ENCODE measurements around the gene DUSP5.

DNA sequence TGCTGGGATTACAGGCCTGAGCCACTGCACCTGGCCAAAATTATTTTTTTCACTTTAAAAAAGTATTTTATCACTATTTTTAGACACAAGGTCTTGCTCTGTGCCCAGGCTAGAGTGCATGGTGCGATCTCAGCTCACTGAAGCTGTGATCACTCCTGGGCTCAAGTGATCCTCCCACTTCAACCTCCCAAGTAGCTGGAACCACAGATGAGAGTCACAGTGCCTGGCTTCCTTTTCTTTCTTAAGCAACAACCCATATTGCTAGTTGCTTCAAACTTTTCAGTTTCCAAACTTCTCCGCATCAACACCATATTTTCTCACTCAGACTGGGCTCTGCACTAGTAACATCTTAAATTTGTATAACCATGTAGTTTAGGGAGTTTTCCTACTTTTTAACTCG is 60.3 kb downstream of the DUSP5 start:
- TF ChIP-seq POLR2AphosphoS5 (IDR thresholded peaks at IDR 0.05; ENCODE audit: low read depth, low read length): no peak
- no peak for TF ChIP-seq TAF1 (IDR thresholded peaks at IDR 0.05; ENCODE audit: borderline replicate concordance, insufficient read depth, low read length)
- no peak for TF ChIP-seq SIN3A (IDR thresholded peaks at IDR 0.05; ENCODE audit: borderline replicate concordance, insufficient read depth, low read length)
- no peak for TF ChIP-seq REST (IDR thresholded peaks at IDR 0.05; ENCODE audit: insufficient read depth in 1 of 2, low read depth in 2 of 2, low read length in 2 of 2)
